Esophagus (tissue), 2 donors: Measurements from ENCODE around the gene STRADA. TPM values are rescaled to one million over a fixed set of nuclear protein-coding genes. Genes with fewer than 3 reads are reported as not detected.

Experiments
- H3K27ac ChIP-seq, 2 donors: one replicate each; pipeline ENCODE4 v1.5.1; 2013; ENCODE audit warnings: low read depth in 2 of 2, mild to moderate bottlenecking in 2 of 2, inconsistent platforms in 1 of 2, low read length in 1 of 2, moderate library complexity in 1 of 2
- H3K27me3 ChIP-seq, 2 donors: one replicate each; pipeline ENCODE4 v1.6.1; 2013; ENCODE audit warnings: low read length in 2 of 2, control low read depth in 1 of 2, mild to moderate bottlenecking in 1 of 2; ENCODE audit not compliant: insufficient read depth in 2 of 2, control insufficient read depth in 1 of 2
- H3K36me3 ChIP-seq, 2 donors: one replicate each; pipeline ENCODE4 v1.6.1; 2013; ENCODE audit warnings: low read length in 1 of 2; ENCODE audit not compliant: control insufficient read depth in 2 of 2, insufficient read depth in 2 of 2
- H3K4me1 ChIP-seq, 2 donors: one replicate each; pipeline ENCODE4 v1.6.1; 2013; ENCODE audit warnings: low read length in 1 of 2; ENCODE audit not compliant: control insufficient read depth in 2 of 2, insufficient read depth in 2 of 2
- H3K4me3 ChIP-seq, 2 donors: one replicate each; pipeline ENCODE4 v1.5.1; 2013; ENCODE audit warnings: low read length in 2 of 2, mild to moderate bottlenecking in 2 of 2, low read depth in 1 of 2, moderate library complexity in 1 of 2
- H3K9me3 ChIP-seq, 2 donors: one replicate each; pipeline ENCODE4 v1.6.1; 2013; ENCODE audit warnings: mild to moderate bottlenecking in 2 of 2, low read depth in 1 of 2, low read length in 1 of 2, moderate library complexity in 1 of 2; ENCODE audit not compliant: control insufficient read depth in 2 of 2, insufficient read depth in 1 of 2
- WGBS, 2 donors: extraction: QIAGEN DNeasy Blood & Tissue Kit; methylation state at CpG; one replicate each; pipeline ENCODE4 v1.1.7; 2013; 5-methylcytosine and 5-hydroxymethylcytosine counted together
- polyA plus RNA-seq, 2 donors: library from polyadenylated mRNA; stranded (reverse); fragments of 200-250 nt; gene quantifications; one replicate each; pipeline ENCODE4 v1.2.3, GENCODE V29; 2013
- donor health status: healthy with polysubstance abuse.
- donor health status: Bipolar disorder and iron deficiency.

Gene STRADA
- polyA plus RNA-seq, 2 donors: 15.5 to 17.2 TPM

DNA sequence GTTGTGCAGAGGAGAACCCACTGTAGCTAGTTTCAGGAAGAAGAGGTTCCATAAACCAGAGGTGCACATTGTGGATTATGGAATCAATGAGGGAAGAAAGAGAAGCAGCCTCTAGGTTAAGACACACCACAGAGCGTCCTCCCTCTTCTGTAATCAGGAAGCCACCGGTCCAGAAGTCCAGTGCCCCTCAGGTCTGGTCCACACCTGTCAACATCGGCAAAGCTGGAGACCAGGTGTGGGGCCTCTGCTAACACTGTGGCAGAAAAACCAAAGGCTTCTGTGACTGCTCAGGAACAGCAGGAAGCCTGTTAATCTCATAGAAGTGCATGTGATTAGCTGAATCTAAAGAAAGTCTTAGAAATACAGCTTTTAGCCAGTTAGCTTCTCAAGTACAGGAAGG lies 65.0 kb downstream of the STRADA start:
- peaks cover 0 to 3% of the 10 kb centered on the region in 2 donors for H3K4me1 ChIP-seq
- no peaks in the 10 kb centered on the region for H3K27me3 ChIP-seq
- no peak overlapping the region for H3K4me3 ChIP-seq
- no peaks in the 10 kb centered on the region for H3K9me3 ChIP-seq
- WGBS, 2 donors: 57 to 70% methylated on average over 3 of the region's 3 CpGs
- peak overlapping the region in 1 of 2 donors; percentile 35 for H3K27ac ChIP-seq
- peaks cover 2 to 6% of the 10 kb centered on the region in 2 donors for H3K36me3 ChIP-seq

DNA sequence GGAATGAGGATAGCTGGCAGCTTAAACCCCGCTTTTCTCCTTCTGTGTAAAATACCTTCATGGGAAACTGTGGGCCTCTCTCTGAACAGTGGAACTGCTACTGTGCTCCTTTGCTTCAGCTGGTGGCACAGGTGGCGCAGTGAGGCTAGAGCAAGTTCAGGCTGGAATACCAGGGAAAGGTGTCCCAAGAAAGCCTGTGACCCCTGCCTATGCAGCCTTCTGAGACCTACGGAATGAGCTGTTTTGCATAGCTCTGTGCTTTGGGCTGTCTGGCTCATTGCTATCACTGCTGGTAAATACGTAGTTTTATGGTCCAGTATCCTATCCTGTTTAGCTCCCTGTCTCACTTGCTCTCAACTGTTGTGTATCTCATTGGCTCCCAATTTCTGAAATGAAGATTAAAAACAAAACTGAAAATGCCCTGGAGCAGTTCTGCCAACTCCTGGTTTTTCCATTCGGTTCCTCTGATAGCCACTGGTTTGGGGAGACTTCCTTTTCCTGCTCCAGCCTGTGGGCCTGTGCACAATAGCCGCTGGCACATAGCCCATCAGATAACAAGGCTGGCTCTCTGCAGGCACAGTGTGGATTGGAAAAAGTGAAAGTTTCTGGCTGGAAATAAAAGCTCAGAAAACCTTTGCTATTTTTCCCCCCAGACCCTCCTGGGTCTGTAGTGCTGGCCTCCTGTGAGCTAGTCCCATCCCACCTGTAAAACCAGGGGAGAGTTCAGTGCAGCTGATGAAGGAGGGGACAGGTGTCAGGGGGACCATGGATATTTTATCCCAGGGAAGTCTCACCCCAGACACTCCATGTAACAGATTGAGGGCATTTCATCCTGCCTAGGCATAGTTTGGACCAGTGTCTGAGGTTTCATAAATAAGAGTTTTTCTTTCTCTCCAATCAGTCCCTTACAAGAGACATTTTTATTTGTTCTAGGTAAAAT lies 65.7 kb downstream of the STRADA start:
- Histone ChIP-seq H3K4me3 (no peak overlapping the region), H3K27ac (peak overlapping the region; percentile 59 to 66), H3K27me3 (no peaks in the 10 kb centered on the region), H3K9me3 (no peaks in the 10 kb centered on the region), H3K4me1 (peaks cover 0 to 3% of the 10 kb centered on the region in 2 donors), H3K36me3 (peaks cover 2 to 6% of the 10 kb centered on the region in 2 donors)
- WGBS, 2 donors: 35 to 37% methylated on average over 6 of the region's 6 CpGs

DNA sequence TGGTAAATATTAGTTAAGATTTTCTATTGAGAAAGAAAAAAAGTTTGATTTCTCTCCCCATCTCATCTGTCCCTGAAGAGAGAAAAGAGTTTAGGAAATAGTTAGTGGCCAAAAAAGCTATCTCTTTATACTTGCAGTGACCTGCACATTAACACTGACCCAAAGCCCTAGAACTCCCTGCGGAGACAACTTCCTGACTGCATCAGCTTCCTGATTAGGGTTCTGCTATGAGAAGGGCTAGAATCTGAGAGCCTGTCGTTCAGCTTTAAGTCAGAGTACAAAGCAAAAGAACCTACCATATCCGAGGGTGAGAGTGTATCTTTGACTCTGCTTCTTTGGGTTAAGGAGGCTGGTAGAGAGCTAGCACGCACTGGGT lies 66.4 kb downstream of the STRADA start:
- no peak overlapping the region for H3K4me3 ChIP-seq
- WGBS, 2 donors: 35 to 39% methylated on average over 4 of the region's 4 CpGs
- H3K27ac ChIP-seq: peak overlapping the region; percentile 59 to 66
- no peaks in the 10 kb centered on the region for H3K27me3 ChIP-seq
- H3K4me1 ChIP-seq: peaks cover 0 to 3% of the 10 kb centered on the region in 2 donors
- peaks cover 2 to 8% of the 10 kb centered on the region in 2 donors for H3K36me3 ChIP-seq
- no peaks in the 10 kb centered on the region for H3K9me3 ChIP-seq

DNA sequence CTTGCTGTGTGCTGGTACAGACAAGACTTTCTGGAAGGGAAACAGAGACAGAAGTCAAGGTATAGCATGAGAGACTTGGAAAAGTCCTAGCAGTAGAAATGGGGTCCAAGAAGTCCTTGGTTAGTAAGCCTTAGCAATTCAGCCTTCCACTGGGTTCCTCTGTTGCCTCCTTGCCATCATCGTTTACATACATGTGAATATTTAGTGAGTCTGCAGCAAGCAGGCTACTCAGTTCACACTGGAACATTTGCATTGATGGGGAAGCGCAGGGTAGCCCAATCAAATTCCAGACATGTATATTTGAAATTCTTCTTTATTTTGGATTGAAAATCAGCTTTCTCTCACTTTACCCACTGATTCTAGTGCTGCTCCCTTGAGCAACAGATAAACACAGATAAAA lies 68.7 kb downstream of the STRADA start:
- Histone ChIP-seq H3K27me3 (no peaks in the 10 kb centered on the region), H3K4me3 (no peak overlapping the region), H3K4me1 (peaks cover 0 to 3% of the 10 kb centered on the region in 2 donors), H3K36me3 (peaks cover 2 to 9% of the 10 kb centered on the region in 2 donors), H3K27ac (no peak overlapping the region), H3K9me3 (no peaks in the 10 kb centered on the region)
- 90 to 98% methylated on average over 2 of the region's 2 CpGs for WGBS, 2 donors

DNA sequence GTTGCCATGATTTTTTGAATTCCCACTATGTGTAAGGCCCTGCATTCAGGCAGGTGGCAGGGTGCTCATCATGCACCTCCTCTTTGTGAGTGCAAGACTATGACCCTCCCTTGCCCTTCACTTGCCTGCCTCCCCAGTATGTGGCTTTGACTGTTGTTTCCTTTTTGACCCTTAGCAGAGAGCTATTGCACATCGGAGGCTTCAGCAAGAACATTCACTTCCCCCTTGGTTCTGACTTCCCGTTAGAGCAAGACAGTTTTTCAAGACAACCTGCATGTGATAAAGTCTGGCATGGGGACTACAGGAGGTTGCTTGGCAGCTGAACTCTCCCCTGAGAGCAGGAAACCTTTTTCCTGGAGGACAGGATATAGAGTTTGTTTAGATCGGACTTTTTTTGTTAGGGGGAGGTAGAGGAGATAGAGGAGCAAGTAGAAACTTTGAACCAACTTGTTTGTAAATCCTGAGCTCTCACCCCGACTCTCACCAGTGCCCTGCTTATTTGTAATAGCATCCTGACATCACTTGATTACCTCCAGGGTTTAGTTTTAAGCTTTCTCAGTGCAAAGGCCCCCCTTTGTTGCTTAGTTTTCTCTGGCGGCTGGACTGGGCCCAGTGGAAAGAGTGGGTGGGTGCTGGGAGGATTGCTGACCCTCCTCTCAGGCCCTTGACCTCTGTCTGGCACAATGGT lies 75.9 kb downstream of the STRADA start:
- WGBS, 2 donors: 60 to 61% methylated on average over 5 of the region's 5 CpGs
- Histone ChIP-seq H3K9me3 (no peaks in the 10 kb centered on the region), H3K4me1 (no peaks in the 10 kb centered on the region), H3K27ac (peak overlapping the region in 1 of 2 donors; percentile 73), H3K27me3 (no peaks in the 10 kb centered on the region), H3K36me3 (peaks cover 7 to 19% of the 10 kb centered on the region in 2 donors), H3K4me3 (no peak overlapping the region)

DNA sequence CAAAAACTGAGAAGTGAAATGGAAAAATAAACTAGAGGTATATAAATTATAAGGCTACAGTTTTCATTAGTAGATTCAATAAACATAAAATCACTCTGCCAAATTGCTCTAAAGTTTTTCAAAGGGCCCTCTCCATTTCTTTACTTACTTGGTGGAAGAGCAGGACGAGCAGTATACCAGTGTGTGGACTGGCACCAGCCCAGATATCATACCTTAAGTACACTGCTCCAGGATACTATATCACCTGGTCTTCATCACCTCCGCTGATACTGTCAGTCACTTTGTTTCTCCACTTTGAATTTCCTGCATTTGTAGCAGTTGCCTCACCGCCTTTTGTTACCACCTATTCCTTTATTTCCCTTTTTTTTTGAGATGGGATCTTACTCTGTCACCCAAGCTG lies 81.7 kb downstream of the STRADA start:
- 89 to 93% methylated on average over 3 of the region's 3 CpGs for WGBS, 2 donors

DNA sequence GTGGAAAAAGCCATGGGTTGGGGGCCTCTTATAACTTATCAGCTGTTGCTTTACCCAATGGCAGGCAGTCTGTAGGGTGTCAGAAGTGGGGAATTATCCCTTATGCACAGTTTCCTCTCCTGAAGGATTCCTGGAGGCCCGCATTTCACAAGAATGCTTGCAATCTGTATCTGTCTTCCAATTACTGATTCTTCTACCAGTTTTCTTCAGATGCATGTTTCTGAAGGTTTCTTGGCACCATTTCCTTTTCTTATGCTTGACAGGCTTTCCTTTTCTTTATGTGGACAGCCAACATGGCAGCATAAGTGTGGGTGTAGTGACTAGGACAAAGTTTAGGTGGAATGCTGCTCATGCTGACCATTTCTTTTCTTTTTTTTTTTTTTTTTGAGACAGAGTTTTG lies 83.2 kb downstream of the STRADA start:
- H3K27me3 ChIP-seq: no peaks in the 10 kb centered on the region
- H3K4me3 ChIP-seq: no peak overlapping the region
- 91% methylated on average over 1 of the region's 1 CpG for WGBS, 2 donors
- H3K27ac ChIP-seq: no peak overlapping the region
- peaks cover 3% of the 10 kb centered on the region in 2 donors for H3K36me3 ChIP-seq
- no peaks in the 10 kb centered on the region for H3K4me1 ChIP-seq
- no peaks in the 10 kb centered on the region for H3K9me3 ChIP-seq

More for the DNA sequence above, 81.7 kb downstream of the STRADA start:
- H3K27ac ChIP-seq: no peak overlapping the region
- H3K4me3 ChIP-seq: no peak overlapping the region
- H3K27me3 ChIP-seq: no peaks in the 10 kb centered on the region
- H3K4me1 ChIP-seq: no peaks in the 10 kb centered on the region
- H3K9me3 ChIP-seq: no peaks in the 10 kb centered on the region
- peaks cover 3 to 5% of the 10 kb centered on the region in 2 donors for H3K36me3 ChIP-seq

DNA sequence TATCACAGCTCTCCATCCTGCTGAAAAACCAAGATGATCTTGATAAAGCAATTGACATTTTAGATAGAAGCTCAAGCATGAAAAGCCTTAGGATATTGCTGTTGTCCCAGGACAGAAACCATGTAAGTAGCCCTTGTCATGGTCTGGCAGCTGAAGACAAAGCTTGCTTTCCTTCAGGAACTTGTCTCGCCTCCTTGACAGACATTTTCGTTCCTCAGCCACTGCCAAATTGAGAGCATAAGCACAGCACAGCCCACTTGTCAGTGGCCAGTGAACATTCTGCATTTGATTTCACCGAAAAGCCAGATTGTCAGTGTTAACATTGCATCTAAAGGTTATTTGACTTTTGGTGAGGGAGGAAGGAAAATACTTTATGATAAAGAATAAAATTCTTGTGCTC lies 83.8 kb downstream of the STRADA start:
- Histone ChIP-seq H3K27me3 (no peaks in the 10 kb centered on the region), H3K4me1 (no peaks in the 10 kb centered on the region), H3K36me3 (peaks cover 4 to 5% of the 10 kb centered on the region in 2 donors), H3K9me3 (no peaks in the 10 kb centered on the region), H3K27ac (no peak overlapping the region), H3K4me3 (no peak overlapping the region)
- WGBS, 2 donors: 89 to 92% methylated on average over 3 of the region's 3 CpGs

DNA sequence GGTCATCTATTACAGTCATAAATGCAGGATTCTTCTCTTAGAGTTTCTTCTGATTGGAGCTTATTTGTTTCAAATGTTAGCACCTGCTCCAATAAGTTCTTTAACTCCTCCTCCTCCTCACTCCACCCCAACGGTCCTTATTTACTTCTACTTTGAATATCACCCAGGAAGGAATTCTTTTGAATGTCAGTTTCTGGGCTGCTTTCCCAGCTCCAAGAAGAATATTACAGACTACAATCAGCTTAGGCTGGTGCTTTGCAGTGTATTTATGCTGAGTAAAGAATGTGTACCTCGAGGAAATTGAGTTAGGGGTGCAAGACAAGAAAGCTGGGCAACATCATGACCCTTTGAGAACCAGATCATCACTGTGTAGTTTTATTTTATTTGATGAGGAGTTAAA lies 88.5 kb downstream of the STRADA start:
- H3K27ac ChIP-seq: no peak overlapping the region
- peaks cover 5 to 6% of the 10 kb centered on the region in 2 donors for H3K36me3 ChIP-seq
- H3K4me3 ChIP-seq: no peak overlapping the region
- H3K27me3 ChIP-seq: no peaks in the 10 kb centered on the region
- WGBS, 2 donors: 25 to 31% methylated on average over 2 of the region's 2 CpGs
- no peaks in the 10 kb centered on the region for H3K4me1 ChIP-seq
- no peaks in the 10 kb centered on the region for H3K9me3 ChIP-seq
